ENCODE measurements around the gene SNX9.

GRCh38 chr6:157779705-157780604, 43.1 kb upstream of the SNX9 start:
- TF ChIP-seq CTCF (IDR thresholded peaks at IDR 0.05; ENCODE audit: insufficient read depth, low read depth, low read length) (no peak), EZH2 (IDR thresholded peaks at IDR 0.05; ENCODE audit: insufficient read depth, low read length) (no peak)
